Thoracic aorta (tissue), 2 donors: Measurements from ENCODE around the gene ZBTB39. TPM values are rescaled to one million over a fixed set of nuclear protein-coding genes. Genes with fewer than 3 reads are reported as not detected.
"Not testable (repeated sequence)": the region's sequence is repeated elsewhere in the genome, so short reads cannot be mapped to it uniquely, and the experiment has no call there.

Experiments used
- ATAC-seq: fragments of 150-250 bp; one replicate; pipeline ENCODE4 v1.8.0; 2017; ENCODE audit warnings: low read depth; ENCODE audit not compliant: insufficient number of reproducible peaks, low FRiP score
- DNase-seq: peaks from one replicate; pipeline ENCODE4 v3.0.0-alpha.2; 2020; ENCODE audit warnings: low spot score
- H3K27ac ChIP-seq, 2 donors: fragments of 200-600 bp; sonication (generic); 1 replicate in 1 of 2; 2 replicates in 1 of 2; pipeline ENCODE4 v1.5.1; 2016; ENCODE audit warnings: mild to moderate bottlenecking in 2 of 2, moderate library complexity in 2 of 2
- H3K27me3 ChIP-seq: fragments of 200-600 bp; sonication (generic); replicated peaks from 2 replicates; pipeline ENCODE4 v1.6.0; 2016; ENCODE audit warnings: mild to moderate bottlenecking; ENCODE audit not compliant: insufficient read depth
- H3K36me3 ChIP-seq: fragments of 200-600 bp; sonication (generic); one replicate; pipeline ENCODE4 v1.5.1; 2016
- H3K4me1 ChIP-seq, 2 donors: fragments of 200-600 bp; sonication (generic); 1 replicate in 1 of 2; 2 replicates in 1 of 2; pipeline versions ENCODE4 v1.5.1 to v1.6.0; 2016; ENCODE audit warnings: low read depth in 2 of 2, mild to moderate bottlenecking in 1 of 2; ENCODE audit not compliant: control insufficient read depth in 1 of 2
- H3K4me3 ChIP-seq: fragments of 200-600 bp; sonication (generic); 2 replicates; pipeline ENCODE4 v1.5.1; 2016; ENCODE audit warnings: mild to moderate bottlenecking
- H3K9me3 ChIP-seq: fragments of 200-600 bp; sonication (generic); 2 replicates; pipeline ENCODE4 v1.5.1; 2016
- CTCF ChIP-seq: fragments of 200-600 bp; sonication (generic); IDR thresholded peaks from one replicate; pipeline ENCODE4 v1.5.1; 2019; ENCODE audit warnings: antibody characterized with exemption
- total RNA-seq, 2 donors: library from RNA; depleted of rRNA; stranded (reverse); fragments of >200 nt; gene quantifications; one replicate each; pipeline versions ENCODE4 v1.1.0 to v1.2.3, GENCODE V29; 2016

ZBTB39 gene
- total RNA-seq, 2 donors from 2014 or later, result 3.1 to 8.3 TPM

DNA sequence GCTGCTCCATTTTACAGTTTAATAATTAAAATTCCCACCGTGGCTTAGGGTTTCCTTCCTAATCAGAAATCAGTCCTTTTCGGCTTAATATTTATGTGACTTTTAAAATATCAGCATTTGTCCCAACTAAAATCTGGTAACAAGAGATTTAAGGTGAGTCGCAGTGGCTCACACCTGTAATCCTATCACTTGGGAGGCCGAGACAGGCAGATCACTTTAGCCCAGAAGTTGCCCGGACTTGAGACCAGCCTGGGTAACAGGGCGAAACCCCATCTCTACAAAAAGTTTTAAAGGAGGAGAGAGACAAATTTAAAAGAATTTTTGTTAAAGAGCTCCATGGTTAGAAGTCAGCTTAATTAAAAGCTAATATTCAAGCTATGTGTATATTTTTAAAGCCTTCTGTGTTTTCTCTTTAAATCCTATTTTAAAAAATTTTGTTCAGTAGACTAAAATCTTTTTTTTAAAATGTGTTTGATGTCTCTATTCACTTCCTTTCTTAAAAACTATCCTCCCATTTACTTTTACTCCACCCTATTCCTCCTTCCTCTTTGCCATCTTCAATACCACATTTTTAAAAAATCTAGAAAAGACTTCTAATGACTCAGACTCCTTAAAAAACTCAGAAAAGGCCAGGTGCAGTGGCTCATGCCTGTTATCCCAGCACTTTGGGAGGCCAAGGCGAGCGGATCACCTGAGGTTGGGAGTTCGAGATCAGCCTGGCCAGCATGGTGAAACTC lies 13.8 kb upstream of the ZBTB39 start:
- no peaks in the 10 kb centered on the region for H3K36me3 ChIP-seq
- DNase-seq (no peak), ATAC-seq (no peak)
- TF ChIP-seq CTCF, result no peak
- H3K27ac ChIP-seq, result no peak overlapping the region
- no peaks in the 10 kb centered on the region for H3K27me3 ChIP-seq
- H3K9me3 ChIP-seq, result no peaks in the 10 kb centered on the region
- H3K4me3 ChIP-seq, result no peak overlapping the region
- no peaks in the 10 kb centered on the region for H3K4me1 ChIP-seq

GRCh38 chr12:57018906-57019305 lies 12.6 kb upstream of the ZBTB39 start:
- Histone ChIP-seq H3K4me1 (no peaks in the 10 kb centered on the region), H3K27me3 (no peaks in the 10 kb centered on the region), H3K27ac (no peak overlapping the region), H3K9me3 (no peaks in the 10 kb centered on the region), H3K4me3 (no peak overlapping the region), H3K36me3 (no peaks in the 10 kb centered on the region)
- no peak for DNase-seq
- ATAC-seq, result no peak
- TF ChIP-seq CTCF, result no peak

- ATAC-seq, H3K27me3 ChIP-seq, DNase-seq, H3K27ac ChIP-seq, H3K4me1 ChIP-seq, H3K36me3 ChIP-seq, H3K4me3 ChIP-seq, H3K9me3 ChIP-seq: not testable (repeated sequence)
Observed at GRCh38 chr12:57018353-57018752, 12.0 kb upstream of the ZBTB39 start.

- no peak within 1 kb of the TSS for H3K4me3 ChIP-seq
- TF ChIP-seq CTCF, result no peak
- H3K4me1 ChIP-seq, result no peaks in the 10 kb centered on the region
- no peaks in the 10 kb centered on the region for H3K36me3 ChIP-seq
- H3K27me3 ChIP-seq, result no peaks in the 10 kb centered on the region
- no peaks in the 10 kb centered on the region for H3K9me3 ChIP-seq
- H3K27ac ChIP-seq, result no peak within 1 kb of the TSS
- DNase-seq (no peak), ATAC-seq (no peak)
Observed at GRCh38 chr12:57016348-57016747, 10.0 kb upstream of the ZBTB39 start, which contains the start of gene TAC3. TSS of gene TAC3 (minus strand) at chr12:57016529. CDS start at chr12:57015797, 732 bp downstream.

DNA sequence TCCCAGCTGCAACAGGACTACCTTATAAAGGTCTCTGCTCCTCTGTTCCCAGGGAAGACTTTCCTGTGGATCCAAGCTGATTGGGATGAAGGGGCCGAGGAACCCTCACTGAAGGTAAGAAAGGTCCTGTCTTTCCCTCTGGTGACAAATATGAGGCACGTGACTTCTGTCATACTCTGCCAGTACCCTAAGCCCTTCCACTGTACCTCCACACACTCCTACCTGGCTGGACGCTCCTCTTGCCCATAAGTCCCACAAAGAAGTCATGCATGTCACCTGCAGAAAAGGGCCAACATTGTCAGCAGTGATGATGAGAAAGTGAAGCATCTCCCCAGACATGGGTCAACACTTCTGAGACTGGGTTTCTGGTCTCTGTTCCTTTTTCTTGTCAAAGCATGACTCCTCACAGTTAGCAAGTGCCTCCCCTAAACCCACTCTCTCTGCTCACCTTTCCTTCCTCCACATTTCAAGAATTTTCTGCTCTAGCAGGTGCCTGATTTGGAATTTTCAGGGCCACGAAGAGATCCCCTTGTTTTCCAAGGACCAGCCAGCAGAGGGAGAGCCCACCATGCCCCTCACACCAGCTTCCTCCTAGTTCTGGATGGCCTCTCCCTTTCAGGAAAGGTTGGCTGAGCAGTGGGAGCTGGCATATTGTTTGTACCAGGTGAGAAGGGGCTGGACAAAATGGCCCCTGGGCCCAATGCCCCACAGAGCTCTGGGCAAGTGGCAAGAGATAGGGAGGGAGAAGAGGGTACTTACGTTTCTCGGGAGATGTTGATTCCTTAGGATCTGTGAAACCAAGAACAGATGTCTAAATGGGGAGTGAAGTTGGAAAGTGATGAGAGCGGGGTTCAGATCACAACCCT lies 6.5 kb upstream of the ZBTB39 start:
- Histone ChIP-seq H3K27ac (no peak overlapping the region), H3K36me3 (no peaks in the 10 kb centered on the region), H3K4me1 (no peaks in the 10 kb centered on the region), H3K4me3 (no peak overlapping the region), H3K9me3 (no peaks in the 10 kb centered on the region), H3K27me3 (no peaks in the 10 kb centered on the region)
- ATAC-seq (no peak), DNase-seq (no peak)
- TF ChIP-seq CTCF, result no peak
